H1 (cell line): ENCODE data around the gene PSKH1.

Source experiments
- CBX8 ChIP-seq: fragments of 300-800, 300-1000 bp; sonication (generic); IDR thresholded peaks from 2 replicates; pipeline ENCODE4 v1.7.1; 2016; ENCODE audit warnings: low read depth, low read length, borderline replicate concordance
- CHD1 ChIP-seq: IDR thresholded peaks from 2 replicates; pipeline ENCODE4 v1.6.1; 2012; ENCODE audit warnings: low read depth, low read length, improper control_type of control experiment
- CHD2 ChIP-seq: IDR thresholded peaks from 2 replicates; pipeline ENCODE4 v1.6.1; 2012; ENCODE audit warnings: low read length, improper control_type of control experiment
- EZH2 ChIP-seq: fragments of 200-600 bp; sonication (generic); IDR thresholded peaks from 2 replicates; pipeline ENCODE4 v1.7.1; 2012; ENCODE audit warnings: low read depth, mild to moderate bottlenecking, moderate library complexity, low read length, inconsistent platforms; ENCODE audit not compliant: severe bottlenecking
- PHF8 ChIP-seq: fragments of 200-600 bp; sonication (generic); conservative IDR thresholded peaks from 2 replicates; pipeline ENCODE4 v1.7.1; 2012; ENCODE audit warnings: low read depth, mild to moderate bottlenecking, inconsistent platforms, low read length, moderate library complexity
- POLR2A ChIP-seq, 2 experiments: IDR thresholded peaks; 1 replicate in 1 of 2; 2 replicates in 1 of 2; pipeline ENCODE4 v1.6.1; 2011; ENCODE audit warnings: low read depth in 2 of 2, low read length in 2 of 2, mild to moderate bottlenecking in 2 of 2; ENCODE audit errors: control extremely low read depth in 1 of 2
- SAP30 ChIP-seq: fragments of 300-600 bp; sonication (generic); IDR thresholded peaks from 2 replicates; pipeline ENCODE4 v1.7.1; 2012; ENCODE audit warnings: low read length, moderate library complexity, mild to moderate bottlenecking, inconsistent platforms; ENCODE audit not compliant: insufficient read depth, insufficient replicate concordance
- TF ChIP-seq, protein P1 (sequence below), 3 experiments: IDR thresholded peaks; 1 replicate in 2 of 3; 2 replicates in 1 of 3; pipeline versions ENCODE4 v1.5.1 to v1.6.1; 2011; ENCODE audit warnings: low read length in 3 of 3, mild to moderate bottlenecking in 3 of 3, inconsistent platforms in 2 of 3, low read depth in 1 of 3, moderate library complexity in 1 of 3; ENCODE audit not compliant: insufficient read depth in 1 of 3; ENCODE audit errors: control extremely low read depth in 1 of 3
- TF ChIP-seq, protein P2 (sequence below): IDR thresholded peaks from 2 replicates; pipeline ENCODE4 v1.6.1; 2011; ENCODE audit warnings: low read depth, mild to moderate bottlenecking, low read length; ENCODE audit not compliant: insufficient read depth

DNA sequence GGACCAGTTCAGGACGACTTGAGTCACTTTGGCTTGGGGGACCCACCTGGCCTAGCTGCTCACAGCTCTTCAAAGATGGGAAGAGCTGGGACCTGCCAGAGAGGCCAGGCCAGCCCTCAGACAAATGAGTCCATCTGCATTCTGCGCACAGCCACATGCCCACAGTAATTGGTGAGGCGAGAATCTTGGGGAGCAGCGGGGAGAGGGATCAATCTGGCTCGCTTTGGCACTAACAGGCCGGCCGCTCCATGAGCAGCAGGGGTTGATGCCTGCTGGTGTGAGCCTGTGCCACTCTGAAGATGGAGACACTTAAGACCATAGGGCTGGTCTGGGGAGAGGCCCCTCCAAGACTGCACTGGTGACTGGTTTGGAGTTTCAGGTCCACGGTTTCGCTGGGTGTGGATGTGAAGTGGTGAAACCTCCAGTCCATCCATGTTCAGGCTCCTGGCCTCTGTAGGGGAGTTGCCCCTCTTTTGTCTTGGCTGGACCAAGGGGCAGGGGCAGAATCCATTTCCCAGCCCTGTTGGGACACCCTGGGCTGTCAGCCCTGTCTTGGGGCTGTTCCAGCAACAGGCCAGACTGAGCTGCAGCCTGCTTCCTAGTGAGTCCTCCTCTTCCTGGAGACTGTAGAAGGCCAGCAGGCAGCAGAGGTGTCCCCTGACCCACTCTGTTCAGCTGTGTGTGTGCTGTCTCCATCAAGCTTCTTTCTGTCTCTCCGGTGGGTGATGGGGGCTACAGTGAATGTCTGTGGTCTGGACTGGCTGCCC, 31.3 kb downstream of the PSKH1 start:
- TF ChIP-seq, protein P1, sequence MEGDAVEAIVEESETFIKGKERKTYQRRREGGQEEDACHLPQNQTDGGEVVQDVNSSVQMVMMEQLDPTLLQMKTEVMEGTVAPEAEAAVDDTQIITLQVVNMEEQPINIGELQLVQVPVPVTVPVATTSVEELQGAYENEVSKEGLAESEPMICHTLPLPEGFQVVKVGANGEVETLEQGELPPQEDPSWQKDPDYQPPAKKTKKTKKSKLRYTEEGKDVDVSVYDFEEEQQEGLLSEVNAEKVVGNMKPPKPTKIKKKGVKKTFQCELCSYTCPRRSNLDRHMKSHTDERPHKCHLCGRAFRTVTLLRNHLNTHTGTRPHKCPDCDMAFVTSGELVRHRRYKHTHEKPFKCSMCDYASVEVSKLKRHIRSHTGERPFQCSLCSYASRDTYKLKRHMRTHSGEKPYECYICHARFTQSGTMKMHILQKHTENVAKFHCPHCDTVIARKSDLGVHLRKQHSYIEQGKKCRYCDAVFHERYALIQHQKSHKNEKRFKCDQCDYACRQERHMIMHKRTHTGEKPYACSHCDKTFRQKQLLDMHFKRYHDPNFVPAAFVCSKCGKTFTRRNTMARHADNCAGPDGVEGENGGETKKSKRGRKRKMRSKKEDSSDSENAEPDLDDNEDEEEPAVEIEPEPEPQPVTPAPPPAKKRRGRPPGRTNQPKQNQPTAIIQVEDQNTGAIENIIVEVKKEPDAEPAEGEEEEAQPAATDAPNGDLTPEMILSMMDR (IDR thresholded peaks at IDR 0.05; ENCODE audit: control extremely low read depth in 1 of 3, insufficient read depth in 1 of 3, low read depth in 1 of 3, low read length in 3 of 3) = no peak
- TF ChIP-seq CBX8 = no peak
- TF ChIP-seq CHD1 = no peak
- TF ChIP-seq CHD2 = no peak
- TF ChIP-seq EZH2 = no peak
- TF ChIP-seq PHF8 = no peak
- TF ChIP-seq SAP30 = no peak
- TF ChIP-seq POLR2A (IDR thresholded peaks at IDR 0.05; ENCODE audit: control extremely low read depth in 1 of 2, low read depth in 2 of 2, low read length in 2 of 2) = no peak
- TF ChIP-seq, protein P2, sequence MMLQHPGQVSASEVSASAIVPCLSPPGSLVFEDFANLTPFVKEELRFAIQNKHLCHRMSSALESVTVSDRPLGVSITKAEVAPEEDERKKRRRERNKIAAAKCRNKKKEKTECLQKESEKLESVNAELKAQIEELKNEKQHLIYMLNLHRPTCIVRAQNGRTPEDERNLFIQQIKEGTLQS = no peak
